ENCODE data around the gene ODAD2.

The ODAD2 gene

DNA sequence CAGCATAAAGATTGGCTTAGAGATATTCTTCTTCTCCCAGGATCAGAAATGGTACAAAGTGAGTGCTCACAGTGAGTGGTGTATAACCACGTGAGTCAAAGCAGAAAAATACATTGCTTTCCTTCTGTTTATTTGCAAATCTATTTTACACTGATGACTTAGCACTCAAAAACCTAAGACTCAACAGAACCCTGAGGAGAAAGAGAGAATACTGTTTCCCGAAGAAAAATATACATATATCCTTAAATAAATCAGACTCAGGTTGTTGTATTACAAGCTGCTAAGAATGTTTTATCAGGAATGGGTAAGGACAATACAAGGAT is 48.7 kb downstream of the ODAD2 start:
- DNase-seq (ENCODE audit: extremely low read depth, insufficient read length): no peak
- Histone ChIP-seq H3K36me3 (ENCODE audit: control insufficient read depth, insufficient read depth, low read length) (no peaks in the 10 kb centered on the region), H3K4me3 (replicated peaks; ENCODE audit: low read depth, low read length) (no peak overlapping the region), H3K27me3 (replicated peaks; ENCODE audit: control insufficient read depth, insufficient read depth, low read length) (no peaks in the 10 kb centered on the region)
- TF ChIP-seq, protein P1, sequence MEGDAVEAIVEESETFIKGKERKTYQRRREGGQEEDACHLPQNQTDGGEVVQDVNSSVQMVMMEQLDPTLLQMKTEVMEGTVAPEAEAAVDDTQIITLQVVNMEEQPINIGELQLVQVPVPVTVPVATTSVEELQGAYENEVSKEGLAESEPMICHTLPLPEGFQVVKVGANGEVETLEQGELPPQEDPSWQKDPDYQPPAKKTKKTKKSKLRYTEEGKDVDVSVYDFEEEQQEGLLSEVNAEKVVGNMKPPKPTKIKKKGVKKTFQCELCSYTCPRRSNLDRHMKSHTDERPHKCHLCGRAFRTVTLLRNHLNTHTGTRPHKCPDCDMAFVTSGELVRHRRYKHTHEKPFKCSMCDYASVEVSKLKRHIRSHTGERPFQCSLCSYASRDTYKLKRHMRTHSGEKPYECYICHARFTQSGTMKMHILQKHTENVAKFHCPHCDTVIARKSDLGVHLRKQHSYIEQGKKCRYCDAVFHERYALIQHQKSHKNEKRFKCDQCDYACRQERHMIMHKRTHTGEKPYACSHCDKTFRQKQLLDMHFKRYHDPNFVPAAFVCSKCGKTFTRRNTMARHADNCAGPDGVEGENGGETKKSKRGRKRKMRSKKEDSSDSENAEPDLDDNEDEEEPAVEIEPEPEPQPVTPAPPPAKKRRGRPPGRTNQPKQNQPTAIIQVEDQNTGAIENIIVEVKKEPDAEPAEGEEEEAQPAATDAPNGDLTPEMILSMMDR (IDR thresholded peaks at IDR 0.05; ENCODE audit: insufficient read depth, low read length, poor library complexity, severe bottlenecking): no peak

DNA sequence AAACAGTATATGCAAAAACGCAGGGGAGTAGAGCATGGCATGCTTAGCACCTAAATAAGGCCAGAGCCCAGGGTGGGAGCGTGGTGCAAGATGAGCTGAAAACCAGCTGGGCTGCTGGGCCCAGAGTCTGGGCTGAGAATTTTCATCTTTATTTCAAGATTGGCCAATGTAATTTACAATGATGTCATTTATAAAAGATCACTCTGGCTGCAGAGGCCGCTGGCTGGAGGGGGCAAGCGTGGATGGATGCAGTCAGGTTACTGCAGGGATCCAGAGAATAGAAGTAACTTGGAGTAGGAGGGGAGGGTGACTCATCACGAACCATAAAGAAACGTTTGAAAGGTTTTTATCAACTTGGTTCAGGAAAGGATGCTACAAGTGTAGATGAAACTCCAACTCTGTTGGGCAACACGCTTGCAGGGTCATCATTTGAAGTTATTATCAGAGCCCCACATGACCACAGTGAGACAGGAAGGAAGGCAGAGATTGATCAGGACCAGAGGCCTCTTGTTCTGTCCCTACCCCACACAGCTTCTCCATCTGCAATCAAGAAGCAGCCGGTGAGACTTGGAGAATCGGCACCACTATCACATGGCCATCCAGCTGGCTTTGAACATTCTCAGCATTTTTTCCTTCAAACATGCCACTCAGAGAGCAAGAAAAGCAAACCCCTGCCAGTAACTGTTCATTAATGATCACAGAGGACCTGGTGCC is 49.2 kb downstream of the ODAD2 start:
- no peaks in the 10 kb centered on the region for H3K27me3 ChIP-seq (replicated peaks; ENCODE audit: control insufficient read depth, insufficient read depth, low read length)
- H3K4me3 ChIP-seq (replicated peaks; ENCODE audit: low read depth, low read length): no peak overlapping the region
- TF ChIP-seq, protein P1 (IDR thresholded peaks at IDR 0.05; ENCODE audit: insufficient read depth, low read length, poor library complexity, severe bottlenecking): no peak
- no peak for DNase-seq (ENCODE audit: extremely low read depth, insufficient read length)
- H3K36me3 ChIP-seq (ENCODE audit: control insufficient read depth, insufficient read depth, low read length): no peaks in the 10 kb centered on the region

DNA sequence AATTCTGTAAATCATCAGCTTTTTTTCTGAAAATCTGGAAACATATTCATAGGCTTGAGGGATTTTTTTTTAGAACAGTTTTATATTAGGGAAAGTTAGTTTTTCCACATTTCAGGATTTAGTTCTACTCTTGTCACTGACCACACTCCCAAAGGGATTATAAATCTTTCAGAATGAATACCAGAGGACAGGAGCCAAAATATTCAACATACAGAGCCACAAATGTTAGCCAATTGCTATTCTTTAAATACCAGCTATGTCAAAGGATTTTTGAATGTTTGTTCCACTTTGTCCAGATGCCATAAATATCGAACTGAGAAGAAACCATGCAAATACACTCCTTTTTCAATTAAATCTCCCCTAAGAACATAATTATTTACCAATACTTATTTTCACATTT is 50.7 kb downstream of the ODAD2 start:
- Histone ChIP-seq H3K36me3 (ENCODE audit: control insufficient read depth, insufficient read depth, low read length) (no peaks in the 10 kb centered on the region), H3K27me3 (replicated peaks; ENCODE audit: control insufficient read depth, insufficient read depth, low read length) (no peaks in the 10 kb centered on the region), H3K4me3 (replicated peaks; ENCODE audit: low read depth, low read length) (no peak overlapping the region)
- TF ChIP-seq, protein P1 (IDR thresholded peaks at IDR 0.05; ENCODE audit: insufficient read depth, low read length, poor library complexity, severe bottlenecking): no peak
- DNase-seq (ENCODE audit: extremely low read depth, insufficient read length): no peak

DNA sequence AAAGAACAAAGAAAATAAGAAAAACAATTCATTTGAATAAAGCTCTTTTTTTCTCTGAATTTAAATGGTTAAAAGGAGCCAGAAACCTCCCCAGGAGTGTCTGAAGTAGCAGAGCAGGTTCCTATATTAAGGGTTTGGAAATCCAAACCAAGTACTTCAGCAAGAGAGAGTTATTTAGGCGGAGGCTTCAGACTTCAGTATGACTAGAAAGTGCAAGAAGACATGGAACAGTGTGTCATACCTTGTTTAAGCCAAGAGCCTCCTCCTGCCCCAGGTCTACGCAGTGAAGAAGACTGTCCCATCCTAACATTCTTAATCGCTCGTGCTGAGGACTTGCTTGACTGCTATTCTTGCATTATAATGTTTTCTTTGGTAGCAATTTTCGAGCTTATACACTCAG is 51.3 kb downstream of the ODAD2 start:
- Histone ChIP-seq H3K27me3 (replicated peaks; ENCODE audit: control insufficient read depth, insufficient read depth, low read length) (no peaks in the 10 kb centered on the region), H3K36me3 (ENCODE audit: control insufficient read depth, insufficient read depth, low read length) (no peaks in the 10 kb centered on the region), H3K4me3 (replicated peaks; ENCODE audit: low read depth, low read length) (no peak overlapping the region)
- no peak for DNase-seq (ENCODE audit: extremely low read depth, insufficient read length)
- TF ChIP-seq, protein P1 (IDR thresholded peaks at IDR 0.05; ENCODE audit: insufficient read depth, low read length, poor library complexity, severe bottlenecking): no peak

DNA sequence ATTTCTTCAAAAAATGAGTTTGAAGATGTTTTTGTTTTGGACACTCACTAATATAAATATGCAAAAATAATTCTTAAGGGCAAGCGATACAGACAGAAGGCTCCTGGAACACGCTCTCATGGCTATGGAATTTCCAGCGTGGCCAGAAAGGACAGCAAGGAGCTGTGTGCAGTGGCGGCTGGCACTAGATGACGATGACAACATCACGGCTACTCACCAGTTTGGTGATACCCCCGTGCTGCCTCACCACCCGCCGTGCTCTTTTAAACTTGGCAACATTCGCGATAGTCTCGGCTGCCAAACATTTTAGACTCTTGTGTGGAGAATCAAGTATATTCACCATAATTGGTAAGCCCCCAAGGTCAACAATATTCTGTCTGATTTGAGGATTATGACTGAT is 54.9 kb downstream of the ODAD2 start:
- DNase-seq (ENCODE audit: extremely low read depth, insufficient read length): no peak
- Histone ChIP-seq H3K27me3 (replicated peaks; ENCODE audit: control insufficient read depth, insufficient read depth, low read length) (no peaks in the 10 kb centered on the region), H3K4me3 (replicated peaks; ENCODE audit: low read depth, low read length) (no peak overlapping the region), H3K36me3 (ENCODE audit: control insufficient read depth, insufficient read depth, low read length) (no peaks in the 10 kb centered on the region)
- TF ChIP-seq, protein P1 (IDR thresholded peaks at IDR 0.05; ENCODE audit: insufficient read depth, low read length, poor library complexity, severe bottlenecking): no peak

DNA sequence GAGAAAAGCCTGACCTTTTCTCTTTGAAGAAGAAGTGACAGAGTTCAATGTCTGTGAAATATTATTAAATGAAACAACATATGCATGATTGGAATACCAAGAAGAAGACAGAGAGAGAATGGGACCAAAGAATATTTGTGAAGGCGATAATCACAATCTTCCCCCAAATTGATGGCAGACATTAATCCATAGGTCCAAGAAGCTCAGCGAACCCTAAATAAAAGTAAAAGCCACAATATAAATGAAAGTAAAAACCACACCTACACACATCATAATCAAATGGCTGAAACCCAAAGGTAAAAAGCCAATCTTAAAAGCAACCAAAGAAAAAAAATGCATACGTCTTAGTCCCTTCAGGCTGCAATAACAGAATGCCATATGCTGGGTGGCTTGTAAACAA is 84.0 kb downstream of the ODAD2 start:
- Histone ChIP-seq H3K36me3 (ENCODE audit: control insufficient read depth, insufficient read depth, low read length) (no peaks in the 10 kb centered on the region), H3K4me3 (replicated peaks; ENCODE audit: low read depth, low read length) (no peak overlapping the region), H3K27me3 (replicated peaks; ENCODE audit: control insufficient read depth, insufficient read depth, low read length) (no peaks in the 10 kb centered on the region)
- no peak for DNase-seq (ENCODE audit: extremely low read depth, insufficient read length)
- TF ChIP-seq, protein P1 (IDR thresholded peaks at IDR 0.05; ENCODE audit: insufficient read depth, low read length, poor library complexity, severe bottlenecking): no peak

Measured in GM06990 (cell line).